MG63 (cell line): ENCODE results near the gene RARS2. TPM values are rescaled to one million over a fixed set of nuclear protein-coding genes. Genes with fewer than 3 reads are reported as not detected.

Experiments used
- DNase-seq: peaks from one replicate; pipeline ENCODE4 v3.0.0-alpha.2; 2020
- H3K27me3 ChIP-seq: fragments of 250-450 bp; sonication (Bioruptor Pico); 2 replicates; pipeline ENCODE4 v1.5.1; 2020; ENCODE audit warnings: mild to moderate bottlenecking, moderate library complexity
- H3K36me3 ChIP-seq: fragments of 250-450 bp; sonication (Bioruptor Pico); 2 replicates; pipeline ENCODE4 v1.5.1; 2020; ENCODE audit warnings: mild to moderate bottlenecking, moderate library complexity
- H3K4me3 ChIP-seq: fragments of 250-450 bp; sonication (Bioruptor Pico); 2 replicates; pipeline ENCODE4 v1.5.1; 2020; ENCODE audit warnings: mild to moderate bottlenecking, moderate library complexity
- H3K9me3 ChIP-seq: fragments of 250-450 bp; sonication (Bioruptor Pico); 2 replicates; pipeline ENCODE4 v1.5.1; 2020; ENCODE audit warnings: mild to moderate bottlenecking, moderate library complexity
- total RNA-seq: library from RNA; depleted of rRNA; stranded (reverse); fragments of >200 nt; shearing (Covaris generic); gene quantifications from 2 replicates; pipeline ENCODE4 v1.2.3, GENCODE V29; 2014; ENCODE audit warnings: low replicate concordance; rRNA removed

RARS2 gene
- total RNA-seq, 1 experiment from 2014 or later = 24.0 TPM

GRCh38 chr6:87482366-87482765 lies 107.4 kb downstream of the RARS2 start:
- DNase-seq = no peak
- no peaks in the 10 kb centered on the region for H3K27me3 ChIP-seq
- H3K36me3 ChIP-seq = no peaks in the 10 kb centered on the region; the same call in 1 of the 2 replicates
- H3K9me3 ChIP-seq = no peaks in the 10 kb centered on the region
- H3K4me3 ChIP-seq = no peak overlapping the region

GRCh38 chr6:87481931-87482330 lies 107.9 kb downstream of the RARS2 start:
- Histone ChIP-seq H3K4me3 (no peak overlapping the region), H3K9me3 (no peaks in the 10 kb centered on the region), H3K36me3 (no peaks in the 10 kb centered on the region; the same call in 1 of the 2 replicates), H3K27me3 (no peaks in the 10 kb centered on the region)
- no peak for DNase-seq

GRCh38 chr6:87473419-87473903 lies 116.3 kb downstream of the RARS2 start:
- H3K36me3 ChIP-seq = no peaks in the 10 kb centered on the region; the same call in 1 of the 2 replicates
- no peaks in the 10 kb centered on the region for H3K27me3 ChIP-seq
- H3K9me3 ChIP-seq = no peaks in the 10 kb centered on the region
- DNase-seq = no peak
- peak overlapping the region; percentile 98 for H3K4me3 ChIP-seq

- H3K4me3 ChIP-seq = peak within 1 kb of the TSS; percentile 98
- peak; percentile 79 for DNase-seq
- H3K27me3 ChIP-seq = peaks cover 2% of the 10 kb centered on the region; the same call in 1 of the 2 replicates
- H3K9me3 ChIP-seq = no peaks in the 10 kb centered on the region
- H3K36me3 ChIP-seq = no peaks in the 10 kb centered on the region; the same call in 1 of the 2 replicates
Observed at GRCh38 chr6:87472525-87473418, 117.0 kb downstream of the RARS2 start, which contains the start of gene SLC35A1. SLC35A1 (plus strand) TSS chr6:87472974; CDS start chr6:87473004, 30 bp downstream.

- no peak for DNase-seq
- no peaks in the 10 kb centered on the region for H3K36me3 ChIP-seq
- no peaks in the 10 kb centered on the region for H3K9me3 ChIP-seq
- H3K4me3 ChIP-seq = no peak overlapping the region
- H3K27me3 ChIP-seq = peaks cover 16% of the 10 kb centered on the region
Observed at GRCh38 chr6:87465051-87465450, 124.7 kb downstream of the RARS2 start.

Other genes starting within 250 kb of the RARS2 start
- gene C6orf163, start 245.2 kb downstream of the RARS2 start, total RNA-seq = not detected in 2 replicates
- gene CFAP206, start 182.0 kb downstream of the RARS2 start, total RNA-seq = not detected in 2 replicates
- 10.6 and 14.2 TPM in 2 replicates for gene SLC35A1, start 117.0 kb downstream of the RARS2 start, total RNA-seq
- 35.4 and 69.6 TPM in 2 replicates for gene ORC3, start 148 bp upstream of the RARS2 start, total RNA-seq
- gene AKIRIN2, start 112.2 kb upstream of the RARS2 start, total RNA-seq = 11.4 and 19.5 TPM in 2 replicates